ENCODE data around the gene NBPF15.
A peak's percentile ranks its signal among the peaks of the same experiment; 100 is the strongest.
"Not testable (repeated sequence)": the region's sequence is repeated elsewhere in the genome, so short reads cannot be mapped to it uniquely, and the experiment has no call there.

NBPF15 gene

GRCh38 chr1:144412491-144413403, 48.7 kb downstream of the NBPF15 start:
- CTCF ChIA-PET, result not testable (repeated sequence)
- POLR2A ChIA-PET, result interaction anchor here (0.6 to 1.6 kb wide), 2 partner anchors 139 to 868 kb away, joined by 3 to 10 read pairs; no protein-coding TSS in a partner anchor
- TF ChIP-seq ELF4 (IDR thresholded peaks at IDR 0.05), result peak; percentile 100
- peak; percentile 85; the same call in 1 of the 2 replicates for TF ChIP-seq FOXM1 (IDR thresholded peaks at IDR 0.05; ENCODE audit: borderline replicate concordance)
- peak; percentile 90 for TF ChIP-seq L3MBTL2 (conservative IDR thresholded peaks at IDR 0.05)
- peak; percentile 75 for TF ChIP-seq BHLHE40 (IDR thresholded peaks at IDR 0.05; ENCODE audit: borderline replicate concordance)
- TF ChIP-seq CTBP1 (IDR thresholded peaks at IDR 0.05; ENCODE audit: borderline replicate concordance), result peak; percentile 85; the same call in 1 of the 2 replicates
- peak; percentile 98 for TF ChIP-seq FOXK2 (IDR thresholded peaks at IDR 0.05)
- TF ChIP-seq ZNF384 (IDR thresholded peaks at IDR 0.05), result peak; percentile 58; the same call in 1 of the 2 replicates
- TF ChIP-seq TARDBP (IDR thresholded peaks at IDR 0.05), result peak; percentile 89
- peak; percentile 96 for TF ChIP-seq NFRKB (IDR thresholded peaks at IDR 0.05)
- TF ChIP-seq LEF1 (IDR thresholded peaks at IDR 0.05; ENCODE audit: borderline replicate concordance), result peak; percentile 49; the same call in 1 of the 2 replicates
- TF ChIP-seq ARNT (IDR thresholded peaks at IDR 0.05), result peak; percentile 95
- DNase-seq (ENCODE audit: extremely low spot score), result peak; percentile 80

- CTCF ChIA-PET; DNase-seq (ENCODE audit: extremely low spot score): not testable (repeated sequence)
- POLR2A ChIA-PET, result interaction anchor here (0.6 to 1.6 kb wide), 2 partner anchors 140 to 869 kb away, joined by 3 to 10 read pairs; no protein-coding TSS in a partner anchor
These were observed 49.4 kb downstream of the NBPF15 start for GRCh38 chr1:144412068-144412471.

GRCh38 chr1:144402807-144403206, 58.7 kb downstream of the NBPF15 start:
- CTCF ChIA-PET; DNase-seq (ENCODE audit: extremely low spot score); POLR2A ChIA-PET: not testable (repeated sequence)

GRCh38 chr1:144371651-144372050, 89.8 kb downstream of the NBPF15 start:
- POLR2A ChIA-PET; DNase-seq (ENCODE audit: extremely low spot score); CTCF ChIA-PET: not testable (repeated sequence)

Data from HEK293T (cell line).